Measurements from ENCODE around the gene C11orf71. TPM values are rescaled to one million over a fixed set of nuclear protein-coding genes. Genes with fewer than 3 reads are reported as not detected.

Gene C11orf71
- total RNA-seq, 4 donors from 2014 or later: 3.2 to 5.7 (median 4.8) TPM

DNA sequence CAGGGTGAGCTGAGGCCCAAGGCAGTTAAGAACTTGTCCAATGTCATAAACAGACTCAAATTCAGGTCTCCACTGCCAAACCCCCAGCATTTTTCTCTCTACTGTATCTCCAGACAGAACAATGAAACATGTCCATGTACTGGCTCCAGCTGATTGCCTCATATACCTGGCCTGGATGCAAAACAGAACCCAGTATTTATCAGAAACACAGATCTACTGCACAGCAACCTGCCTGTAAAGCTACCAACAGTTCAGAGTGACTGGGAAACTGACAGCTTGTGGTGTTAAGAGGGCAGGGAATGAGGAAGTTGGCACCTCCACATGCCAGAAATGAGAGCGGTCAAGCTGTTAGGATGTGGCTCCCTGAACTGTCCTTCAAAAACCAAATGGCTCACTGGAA, 41.6 kb downstream of the C11orf71 start:
- DNase-seq: no peak
- Histone ChIP-seq H3K36me3 (no peaks in the 10 kb centered on the region), H3K27me3 (no peaks in the 10 kb centered on the region), H3K27ac (no peak overlapping the region), H3K4me1 (no peaks in the 10 kb centered on the region), H3K9me3 (no peaks in the 10 kb centered on the region), H3K4me3 (no peak overlapping the region)
- TF ChIP-seq, protein P1, sequence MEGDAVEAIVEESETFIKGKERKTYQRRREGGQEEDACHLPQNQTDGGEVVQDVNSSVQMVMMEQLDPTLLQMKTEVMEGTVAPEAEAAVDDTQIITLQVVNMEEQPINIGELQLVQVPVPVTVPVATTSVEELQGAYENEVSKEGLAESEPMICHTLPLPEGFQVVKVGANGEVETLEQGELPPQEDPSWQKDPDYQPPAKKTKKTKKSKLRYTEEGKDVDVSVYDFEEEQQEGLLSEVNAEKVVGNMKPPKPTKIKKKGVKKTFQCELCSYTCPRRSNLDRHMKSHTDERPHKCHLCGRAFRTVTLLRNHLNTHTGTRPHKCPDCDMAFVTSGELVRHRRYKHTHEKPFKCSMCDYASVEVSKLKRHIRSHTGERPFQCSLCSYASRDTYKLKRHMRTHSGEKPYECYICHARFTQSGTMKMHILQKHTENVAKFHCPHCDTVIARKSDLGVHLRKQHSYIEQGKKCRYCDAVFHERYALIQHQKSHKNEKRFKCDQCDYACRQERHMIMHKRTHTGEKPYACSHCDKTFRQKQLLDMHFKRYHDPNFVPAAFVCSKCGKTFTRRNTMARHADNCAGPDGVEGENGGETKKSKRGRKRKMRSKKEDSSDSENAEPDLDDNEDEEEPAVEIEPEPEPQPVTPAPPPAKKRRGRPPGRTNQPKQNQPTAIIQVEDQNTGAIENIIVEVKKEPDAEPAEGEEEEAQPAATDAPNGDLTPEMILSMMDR (IDR thresholded peaks at IDR 0.05): no peak
- no peak for TF ChIP-seq POLR2A (IDR thresholded peaks at IDR 0.05)
- intact Hi-C loops (cut with DNase I; ENCODE audit: low total_unique reads): no loop called here

DNA sequence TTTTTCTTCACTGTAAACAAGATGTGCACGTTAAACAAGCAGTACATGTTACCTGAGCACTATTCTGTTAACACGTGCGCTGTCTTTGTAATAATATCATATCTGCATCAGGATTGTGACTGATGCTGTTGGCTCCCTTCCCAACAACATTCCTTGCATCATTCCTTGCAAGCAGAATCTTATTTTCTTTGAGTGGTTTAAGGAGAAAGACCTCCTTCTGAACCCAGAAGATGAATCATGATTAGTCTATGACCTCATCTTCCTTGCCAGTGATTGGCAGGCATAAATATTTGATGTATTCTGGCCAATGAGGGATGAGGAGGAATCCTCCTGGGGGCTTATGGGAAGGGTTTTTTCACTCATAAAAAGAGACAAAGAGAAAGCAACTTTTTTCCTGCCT, 46.2 kb downstream of the C11orf71 start:
- intact Hi-C loops (cut with DNase I; ENCODE audit: low total_unique reads): no loop called here
- Histone ChIP-seq H3K4me3 (no peak overlapping the region), H3K36me3 (no peaks in the 10 kb centered on the region), H3K4me1 (no peaks in the 10 kb centered on the region), H3K27ac (no peak overlapping the region), H3K9me3 (no peaks in the 10 kb centered on the region), H3K27me3 (no peaks in the 10 kb centered on the region)
- no peak for DNase-seq
- no peak for TF ChIP-seq POLR2A (IDR thresholded peaks at IDR 0.05)
- TF ChIP-seq, protein P1 (IDR thresholded peaks at IDR 0.05): no peak

DNA sequence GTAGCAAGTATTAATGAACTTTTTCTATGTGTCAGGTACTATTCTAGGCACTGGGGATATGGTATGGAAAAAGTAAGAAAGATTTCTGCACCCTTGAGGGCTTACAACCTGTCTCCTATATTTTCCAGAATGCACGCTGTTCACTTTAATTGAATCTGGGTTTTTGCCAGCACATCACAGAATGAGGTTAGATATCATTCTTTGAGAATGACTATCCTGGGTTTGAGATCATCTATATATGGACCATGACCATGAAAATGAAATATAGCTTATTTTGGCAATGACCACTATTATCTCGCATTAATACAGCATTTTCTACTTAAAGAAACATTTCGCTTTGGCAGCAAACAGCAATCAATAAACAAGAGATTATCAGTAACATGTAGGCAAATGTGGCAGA, 46.9 kb downstream of the C11orf71 start:
- Histone ChIP-seq H3K4me3 (no peak overlapping the region), H3K27ac (no peak overlapping the region), H3K4me1 (no peaks in the 10 kb centered on the region), H3K27me3 (no peaks in the 10 kb centered on the region), H3K36me3 (no peaks in the 10 kb centered on the region), H3K9me3 (no peaks in the 10 kb centered on the region)
- TF ChIP-seq, protein P1 (IDR thresholded peaks at IDR 0.05): no peak
- no peak for TF ChIP-seq POLR2A (IDR thresholded peaks at IDR 0.05)
- DNase-seq: no peak
- intact Hi-C loops (cut with DNase I; ENCODE audit: low total_unique reads): no loop called here

DNA sequence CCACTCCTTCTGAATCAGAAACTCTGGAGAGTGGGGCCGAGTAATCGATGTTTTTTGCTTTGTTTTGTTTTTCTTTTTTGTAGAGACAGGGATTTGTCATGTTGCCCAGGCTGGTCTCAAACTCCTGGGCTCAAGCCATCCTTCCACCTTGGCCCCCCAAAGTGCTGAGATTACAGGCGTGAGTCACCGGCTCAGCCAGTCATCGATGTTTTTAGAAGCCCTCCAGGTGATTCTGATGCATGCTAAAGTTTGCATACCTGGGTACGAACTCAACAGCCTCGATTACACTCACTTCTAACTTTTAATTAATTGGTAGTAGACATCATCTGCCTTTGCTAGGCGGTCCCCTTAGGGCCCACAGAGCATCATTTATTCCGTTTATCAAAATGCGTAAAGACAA, 50.3 kb downstream of the C11orf71 start:
- TF ChIP-seq, protein P1 (IDR thresholded peaks at IDR 0.05): no peak
- no peak for TF ChIP-seq POLR2A (IDR thresholded peaks at IDR 0.05)
- no peaks in the 10 kb centered on the region for H3K36me3 ChIP-seq
- no peaks in the 10 kb centered on the region for H3K27me3 ChIP-seq
- H3K4me3 ChIP-seq: no peak overlapping the region
- DNase-seq: no peak
- H3K4me1 ChIP-seq: no peaks in the 10 kb centered on the region
- no peak overlapping the region for H3K27ac ChIP-seq
- intact Hi-C loops (cut with DNase I; ENCODE audit: low total_unique reads): no loop called here
- H3K9me3 ChIP-seq: no peaks in the 10 kb centered on the region

Other genes with a start within 250 kb of the C11orf71 start
- gene NNMT, start 104.1 kb downstream of the C11orf71 start, total RNA-seq: 100 to 1,000 TPM in 2 of 4 donors, 10 to 100 TPM in 1, 1 to 10 TPM in 1; 4.6 to 362 (median 116) TPM
- gene RBM7, start 155 bp upstream of the C11orf71 start, total RNA-seq: 100 to 1,000 TPM in 1 of 4 donors, 10 to 100 TPM in 3; 12.8 to 107 (median 44.1) TPM
- 100 to 1,000 TPM in 1 of 4 donors, 10 to 100 TPM in 3; 53.8 to 158 (median 84.3) TPM for gene REXO2, start 39.0 kb upstream of the C11orf71 start, total RNA-seq
- gene NXPE1, start 159.4 kb upstream of the C11orf71 start, total RNA-seq: under 1 TPM in 1 of 4 donors, not detected in 3; 0.29 TPM
- gene NXPE4, start 195.3 kb upstream of the C11orf71 start, total RNA-seq: under 1 TPM in 1 of 4 donors, not detected in 3; 0.29 TPM

Data from uterus (tissue), 4 donors.